M059J (cell line): ENCODE measurements around the gene GEN1. TPM values are rescaled to one million over a fixed set of nuclear protein-coding genes. Genes with fewer than 3 reads are reported as not detected.
A peak's percentile ranks its signal among the peaks of the same experiment; 100 is the strongest.
"Not testable (repeated sequence)": the region's sequence is repeated elsewhere in the genome, so short reads cannot be mapped to it uniquely, and the experiment has no call there.

ENCODE experiments used
- DNase-seq: peaks from one replicate; pipeline ENCODE4 v3.0.0-alpha.2; 2012; ENCODE audit warnings: low read depth
- total RNA-seq: library from RNA; depleted of rRNA; stranded (reverse); fragments of >200 nt; shearing (Covaris generic); gene quantifications from 2 replicates; pipeline ENCODE4 v1.2.3, GENCODE V29; 2014

Gene GEN1
- total RNA-seq, 1 experiment from 2014 or later, result 11.3 TPM

DNA sequence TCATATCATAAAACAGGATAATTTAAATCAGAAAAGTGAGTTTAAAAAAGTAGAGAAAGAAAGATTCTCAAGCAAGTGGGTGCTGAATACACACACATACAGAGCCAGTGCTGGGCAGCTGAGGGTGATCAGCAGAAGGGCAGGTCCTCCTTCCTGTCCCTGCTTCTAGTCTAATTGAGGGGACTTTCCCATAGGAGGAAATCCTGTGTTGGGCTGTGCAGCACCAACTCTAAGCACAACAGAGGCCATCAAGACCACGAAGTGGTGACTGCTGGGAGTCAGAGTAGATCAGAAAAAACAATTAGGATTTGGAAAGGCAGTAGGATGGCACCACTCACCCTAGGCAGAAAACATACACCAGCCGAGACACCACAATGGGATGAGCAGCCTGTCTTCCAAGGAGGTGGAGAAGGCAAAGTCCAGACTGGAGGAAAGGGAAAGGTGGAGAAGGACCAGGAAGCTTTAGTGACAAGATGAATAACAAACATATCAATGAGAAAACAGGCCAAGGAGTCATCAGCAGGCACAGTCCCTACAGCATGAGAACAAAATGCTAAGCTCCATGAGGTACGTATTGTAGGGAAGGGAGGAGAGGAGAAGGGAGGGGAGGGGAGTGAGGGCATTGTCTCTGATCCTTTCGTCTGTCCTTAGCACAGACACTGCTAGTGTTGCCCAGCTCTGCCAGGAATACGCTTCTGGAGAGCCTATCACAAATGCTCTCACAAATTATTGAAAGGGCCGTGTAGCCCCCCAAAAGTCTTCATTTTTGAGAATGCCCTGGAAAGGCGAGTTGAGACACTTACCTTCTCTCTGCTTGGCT is 45.6 kb downstream of the GEN1 start:
- no peak for DNase-seq

DNA sequence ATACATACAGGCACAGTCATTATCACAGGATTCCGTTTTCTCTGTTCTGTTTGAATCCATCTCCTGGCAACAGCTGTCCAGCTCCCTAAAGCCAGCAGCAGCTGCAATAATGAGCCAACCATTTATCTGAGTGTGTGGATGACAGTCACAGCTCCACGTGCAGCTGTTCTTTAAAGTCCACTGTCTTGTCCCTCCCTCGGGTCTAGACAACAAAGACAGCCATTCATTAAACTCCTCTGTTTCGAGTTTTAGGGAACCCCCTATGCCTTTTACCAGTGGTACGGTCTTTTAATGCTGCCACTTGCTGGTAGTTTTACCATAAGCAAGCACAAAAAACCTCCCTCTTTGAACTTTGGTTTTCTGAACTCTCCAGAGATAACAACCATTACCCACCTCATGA is 46.3 kb downstream of the GEN1 start:
- DNase-seq, result no peak

DNA sequence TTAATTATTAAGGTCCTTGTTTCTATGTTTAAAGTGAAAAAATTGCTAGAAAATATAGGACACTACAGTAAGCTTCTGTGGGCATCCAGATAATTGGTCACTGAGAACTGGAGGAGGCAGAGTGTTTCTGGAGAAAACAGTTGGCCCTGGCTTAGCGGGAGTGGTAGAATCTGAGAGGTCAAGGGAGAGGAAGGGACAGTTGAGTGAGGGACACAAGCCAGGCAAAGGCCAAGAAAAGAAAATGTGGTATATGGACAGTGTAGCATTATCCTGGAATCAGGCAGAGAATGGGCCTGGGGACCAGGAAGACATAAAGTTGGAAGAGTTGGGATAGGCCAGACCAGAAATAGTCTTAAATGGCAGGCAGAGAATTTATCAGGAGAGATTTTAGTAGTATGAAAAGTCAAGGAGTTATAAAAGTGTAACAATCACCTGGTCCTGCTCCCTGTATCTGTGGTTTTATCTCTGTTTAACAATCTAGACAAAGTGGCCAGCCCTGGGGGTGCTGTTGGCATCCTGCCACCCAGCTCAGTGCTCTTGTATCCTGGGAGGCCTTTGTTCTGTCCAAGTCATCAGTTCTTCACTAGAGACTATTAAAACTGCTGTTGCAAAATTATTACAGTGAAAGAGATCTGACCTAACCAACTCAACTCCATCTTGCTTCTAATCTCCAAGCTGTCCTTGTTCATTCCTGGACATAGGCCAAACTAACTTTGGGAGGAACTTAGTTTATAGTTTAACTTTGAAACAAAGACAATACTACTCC is 46.9 kb downstream of the GEN1 start:
- DNase-seq, result peak; percentile 76

DNA sequence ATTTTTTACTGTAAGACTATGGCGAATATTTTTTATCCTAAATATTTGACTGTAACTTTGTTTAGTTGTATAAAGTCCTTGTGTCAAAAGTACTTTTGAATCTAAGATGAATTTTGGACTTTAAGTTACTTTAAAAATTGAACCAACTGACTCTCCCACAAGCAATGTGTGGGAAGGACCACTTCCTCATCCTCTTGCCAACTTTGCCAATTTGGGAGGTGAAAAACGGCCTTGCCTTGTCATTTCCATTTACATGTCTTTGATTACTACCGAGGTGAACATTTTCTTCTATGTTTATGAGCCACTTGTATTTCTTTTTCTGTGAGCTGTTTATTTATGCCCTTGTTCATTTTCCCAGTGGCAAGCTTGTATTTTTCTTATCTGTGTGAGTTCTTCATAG is 49.6 kb downstream of the GEN1 start:
- DNase-seq, result no peak

DNA sequence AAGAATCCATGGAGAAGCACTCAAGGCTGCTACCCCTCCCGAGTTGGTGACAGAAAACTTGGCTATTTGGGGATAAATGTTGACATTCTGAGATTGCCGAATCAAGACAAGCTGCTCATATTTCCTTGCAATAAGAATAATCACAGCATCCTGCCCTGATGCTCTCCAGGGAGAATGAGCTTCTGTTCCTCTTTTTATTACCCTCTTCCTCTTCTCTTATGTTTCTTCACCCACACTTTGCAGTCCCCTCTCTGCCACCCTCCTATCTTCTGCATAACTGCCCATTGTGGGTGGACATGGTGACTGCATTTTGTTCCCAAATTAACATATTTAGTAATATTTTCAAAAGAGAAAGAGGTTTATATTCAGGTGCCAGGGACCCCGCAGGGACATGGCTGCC is 50.4 kb downstream of the GEN1 start:
- DNase-seq, result no peak

DNA sequence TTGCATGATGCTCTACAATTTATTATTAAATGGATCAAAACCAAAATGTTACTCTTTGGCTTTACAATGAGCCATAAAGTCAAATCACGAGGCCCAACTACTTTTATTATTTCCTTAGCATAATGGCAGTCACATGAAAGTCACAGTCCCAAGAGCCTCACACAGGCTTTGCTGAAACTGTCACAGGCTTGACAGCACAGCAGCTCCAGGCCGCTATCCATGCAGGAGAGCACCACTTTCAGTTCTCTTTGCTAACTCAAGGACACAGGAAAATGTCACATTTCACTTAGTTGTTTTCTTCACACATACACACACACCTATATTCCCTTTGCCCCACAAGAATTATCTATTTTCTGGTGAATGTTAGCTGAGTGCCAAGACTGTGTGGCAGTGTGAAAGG is 51.2 kb downstream of the GEN1 start:
- no peak for DNase-seq

DNA sequence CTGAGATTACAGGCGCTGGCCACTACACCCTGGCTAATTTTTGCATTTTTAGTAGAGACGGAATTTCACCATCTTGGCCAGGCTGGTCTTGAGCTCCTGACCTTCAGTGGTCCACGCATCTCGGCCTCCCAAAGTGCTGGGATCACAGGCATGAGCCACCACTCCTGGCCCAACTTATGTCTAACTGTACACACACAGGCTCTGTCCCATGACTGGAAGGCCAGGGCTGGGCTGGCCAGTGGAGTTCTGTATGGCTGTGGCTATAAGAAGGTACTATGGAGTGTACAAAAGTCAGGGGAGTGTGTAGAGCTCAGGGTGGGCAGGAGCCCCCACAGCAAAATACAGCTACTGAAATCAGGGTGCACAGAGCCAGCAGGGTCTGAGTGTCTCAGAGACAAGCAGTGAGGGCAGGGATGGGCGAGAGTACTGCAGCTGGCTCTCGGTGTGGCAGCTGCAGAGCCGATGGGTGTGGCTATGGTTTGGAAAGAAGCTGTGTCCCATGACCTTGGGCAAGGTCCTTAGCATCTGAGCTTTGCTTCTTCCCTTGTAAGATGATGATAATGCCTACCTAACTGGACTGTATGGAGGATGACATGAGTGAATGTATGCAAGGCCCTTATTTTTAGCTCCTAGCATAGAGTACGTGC is 51.9 kb downstream of the GEN1 start:
- DNase-seq, result no peak

DNA sequence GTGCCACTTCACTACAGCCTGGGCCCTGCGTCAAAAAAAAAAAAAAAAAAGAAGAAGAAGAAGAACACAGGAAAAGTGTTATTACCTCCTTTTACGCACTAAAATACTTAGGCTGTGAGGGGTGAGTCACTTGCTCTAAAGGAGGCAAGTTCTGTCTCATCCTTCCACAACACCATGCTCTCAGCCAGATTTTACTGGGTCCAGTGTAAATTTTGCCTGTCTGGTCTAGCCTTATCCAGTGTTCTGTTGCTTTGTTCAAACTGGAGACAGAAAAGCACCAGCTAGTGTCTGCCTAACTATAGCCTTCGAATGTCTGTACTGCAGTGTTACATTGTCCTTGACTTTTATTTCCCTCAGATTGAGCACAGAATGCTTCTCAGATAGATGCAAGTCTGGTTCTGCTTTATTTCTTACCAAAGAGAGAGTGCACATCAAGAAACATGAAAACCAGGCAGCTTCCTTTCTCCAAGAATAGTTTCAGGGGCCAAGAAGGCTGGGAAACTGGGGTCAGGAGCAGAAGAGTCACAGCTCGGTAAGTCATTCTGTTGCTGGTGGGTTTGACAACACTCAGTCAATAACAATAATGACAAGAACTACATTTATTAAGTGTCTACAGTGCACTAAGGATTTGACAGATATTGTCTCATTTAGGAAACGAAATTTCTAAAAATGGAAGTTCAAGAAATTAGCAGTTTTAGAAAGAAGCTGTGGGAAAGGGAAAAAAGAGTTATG is 59.2 kb downstream of the GEN1 start:
- peak; percentile 35 for DNase-seq

DNA sequence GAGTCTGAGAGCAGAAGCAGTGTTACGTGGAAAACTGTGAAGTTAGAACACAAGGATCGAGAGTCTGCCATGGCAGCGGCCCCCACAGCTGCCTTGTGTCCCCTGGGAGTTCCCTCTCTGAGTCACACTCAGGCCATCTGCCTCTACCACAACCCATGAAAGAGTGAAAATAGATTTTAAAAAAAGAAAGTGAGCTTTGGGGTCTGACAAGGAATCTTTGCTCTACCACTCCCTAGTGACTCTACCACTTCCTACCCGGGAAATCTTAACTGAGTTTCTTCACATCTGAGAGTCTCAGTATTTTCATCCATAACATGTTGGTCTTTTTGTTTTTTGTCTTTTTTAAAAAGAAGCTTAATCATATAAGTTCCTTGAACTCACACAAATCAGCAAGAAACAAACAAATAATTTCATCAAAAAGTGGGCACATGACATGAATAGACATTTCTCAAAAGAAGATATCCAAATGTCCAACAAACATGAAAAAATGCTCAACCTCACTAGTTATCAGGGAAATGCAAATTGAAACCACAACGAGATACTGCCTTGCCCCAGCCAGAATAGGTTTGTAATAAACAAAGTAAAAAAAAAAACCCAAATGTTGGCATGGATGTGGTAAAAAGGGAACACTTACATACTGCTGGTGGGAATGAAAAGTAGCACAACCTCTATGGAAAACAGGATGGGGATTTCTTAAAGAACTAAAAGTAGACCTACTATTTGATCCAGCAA is 60.0 kb downstream of the GEN1 start:
- DNase-seq, result no peak

DNA sequence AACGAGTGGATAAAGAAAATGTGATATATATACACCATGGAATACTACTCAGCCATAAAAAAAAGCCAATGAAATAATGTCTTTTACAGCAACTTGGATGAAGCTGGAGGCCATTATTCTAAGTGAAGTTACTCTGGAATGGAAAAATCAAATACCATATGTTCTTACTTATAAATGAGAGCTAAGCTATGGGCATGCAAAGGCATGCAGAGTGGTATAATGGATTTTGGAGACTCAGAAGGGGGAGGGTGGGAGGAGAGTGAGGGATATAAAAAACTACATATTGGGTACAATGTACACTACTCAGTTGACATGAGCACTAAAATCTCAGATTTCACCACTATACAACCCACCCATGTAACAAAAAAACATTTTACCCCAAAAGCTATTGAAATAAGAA is 60.7 kb downstream of the GEN1 start:
- no peak for DNase-seq

DNA sequence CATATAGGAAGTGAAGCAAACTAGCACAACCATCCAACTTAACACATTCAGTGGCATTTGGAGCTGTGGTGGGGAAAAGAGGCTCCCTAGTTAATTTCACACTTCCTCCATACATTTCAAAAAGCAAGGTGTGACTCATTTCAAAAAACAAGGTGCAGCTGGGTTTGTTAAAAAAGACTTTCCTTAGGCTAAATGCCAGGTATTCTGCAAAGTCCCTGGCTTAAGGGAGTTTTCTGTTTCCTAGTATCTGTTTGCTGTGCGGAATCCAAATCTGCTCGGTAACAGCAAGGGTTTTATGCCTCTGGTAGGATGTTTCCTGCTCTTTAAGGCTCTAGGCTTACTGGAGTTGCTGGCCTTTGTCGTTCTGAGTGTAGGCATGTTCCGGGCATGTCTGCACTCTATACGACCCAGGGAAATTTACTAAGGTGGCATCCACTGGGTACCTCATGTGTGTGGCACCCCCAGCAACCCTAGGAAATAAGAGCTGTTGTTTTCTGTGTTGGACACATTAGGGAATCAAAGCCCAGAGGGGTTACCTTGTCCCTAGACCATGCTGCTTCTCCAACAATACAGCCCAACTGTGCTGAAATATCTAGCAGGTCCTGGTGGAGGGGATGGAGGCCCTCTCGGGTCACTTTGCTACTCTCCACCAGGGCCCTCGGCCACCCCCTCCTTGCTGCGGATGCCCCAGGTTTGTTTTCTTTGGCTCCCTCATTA is 61.7 kb downstream of the GEN1 start:
- DNase-seq, result no peak

DNA sequence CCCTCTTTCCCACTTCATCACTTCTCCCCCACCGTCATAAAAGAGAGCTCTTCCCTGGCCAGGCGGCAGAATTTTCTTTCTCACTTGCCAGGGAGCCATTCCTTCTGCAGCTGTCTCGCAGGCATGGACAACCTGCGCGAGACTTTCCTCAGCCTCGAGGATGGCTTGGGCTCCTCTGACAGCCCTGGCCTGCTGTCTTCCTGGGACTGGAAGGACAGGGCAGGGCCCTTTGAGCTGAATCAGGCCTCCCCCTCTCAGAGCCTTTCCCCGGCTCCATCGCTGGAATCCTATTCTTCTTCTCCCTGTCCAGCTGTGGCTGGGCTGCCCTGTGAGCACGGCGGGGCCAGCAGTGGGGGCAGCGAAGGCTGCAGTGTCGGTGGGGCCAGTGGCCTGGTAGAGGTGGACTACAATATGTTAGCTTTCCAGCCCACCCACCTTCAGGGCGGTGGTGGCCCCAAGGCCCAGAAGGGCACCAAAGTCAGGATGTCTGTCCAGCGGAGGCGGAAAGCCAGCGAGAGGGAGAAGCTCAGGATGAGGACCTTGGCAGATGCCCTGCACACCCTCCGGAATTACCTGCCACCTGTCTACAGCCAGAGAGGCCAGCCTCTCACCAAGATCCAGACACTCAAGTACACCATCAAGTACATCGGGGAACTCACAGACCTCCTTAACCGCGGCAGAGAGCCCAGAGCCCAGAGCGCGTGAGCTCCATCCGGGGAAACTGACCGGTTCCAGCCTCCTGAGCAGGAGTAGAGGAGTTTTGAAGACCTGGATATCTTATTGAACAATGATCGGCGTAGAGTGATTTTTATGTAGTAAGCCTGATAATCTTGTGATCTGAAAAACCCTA is 62.7 kb downstream of the GEN1 start, which contains the start of gene MSGN1:
MSGN1 (plus strand) TSS at position 65 of the 850 bp plus-strand sequence; CDS start at position 124, 59 bp downstream.
- DNase-seq, result no peak

DNA sequence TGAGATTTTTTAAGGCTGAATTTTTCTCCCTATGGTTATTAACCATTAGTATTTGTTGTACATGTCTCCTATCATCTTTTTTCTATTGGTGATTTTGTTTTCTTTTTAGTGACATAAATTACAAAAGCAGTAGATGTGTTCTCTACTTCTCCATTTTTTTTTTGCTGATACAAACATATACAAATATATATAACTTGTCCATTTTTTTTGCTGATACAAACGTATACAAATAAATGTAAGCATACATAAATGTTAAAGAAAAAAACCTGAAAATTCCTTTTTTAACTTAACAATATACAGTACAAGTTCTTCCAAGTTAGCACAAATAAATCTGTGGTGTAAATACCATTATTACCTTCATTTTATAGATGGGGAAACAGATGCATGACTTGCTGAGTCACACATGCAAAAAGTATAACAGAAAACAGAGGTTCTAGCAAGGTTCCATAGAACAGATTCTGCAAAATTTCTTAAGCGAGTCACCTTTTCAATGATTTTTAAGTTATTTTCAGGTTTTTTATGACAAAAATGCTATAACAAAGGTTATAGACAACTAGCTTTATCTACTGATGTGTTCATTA is 64.4 kb downstream of the GEN1 start:
- no peak for DNase-seq

DNA sequence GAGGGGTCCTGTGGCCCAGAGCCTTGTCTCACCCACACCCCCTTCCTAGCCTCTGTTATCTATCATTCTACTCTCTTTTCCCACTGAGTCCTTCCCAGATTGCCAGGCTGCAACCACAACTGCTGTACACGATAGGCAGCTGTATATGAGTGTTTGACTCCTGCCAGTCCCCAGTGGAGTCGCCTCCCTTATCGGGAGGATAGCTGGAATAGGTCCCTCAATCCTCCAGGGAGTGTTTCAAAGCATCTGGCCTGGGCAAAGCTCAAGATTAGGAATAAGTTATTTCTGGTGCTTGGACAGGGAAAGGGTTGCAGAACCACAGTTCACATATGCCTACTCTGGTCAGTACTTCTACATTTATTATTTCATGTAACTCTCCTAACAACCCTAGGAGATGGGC is 67.1 kb downstream of the GEN1 start:
- no peak for DNase-seq

DNA sequence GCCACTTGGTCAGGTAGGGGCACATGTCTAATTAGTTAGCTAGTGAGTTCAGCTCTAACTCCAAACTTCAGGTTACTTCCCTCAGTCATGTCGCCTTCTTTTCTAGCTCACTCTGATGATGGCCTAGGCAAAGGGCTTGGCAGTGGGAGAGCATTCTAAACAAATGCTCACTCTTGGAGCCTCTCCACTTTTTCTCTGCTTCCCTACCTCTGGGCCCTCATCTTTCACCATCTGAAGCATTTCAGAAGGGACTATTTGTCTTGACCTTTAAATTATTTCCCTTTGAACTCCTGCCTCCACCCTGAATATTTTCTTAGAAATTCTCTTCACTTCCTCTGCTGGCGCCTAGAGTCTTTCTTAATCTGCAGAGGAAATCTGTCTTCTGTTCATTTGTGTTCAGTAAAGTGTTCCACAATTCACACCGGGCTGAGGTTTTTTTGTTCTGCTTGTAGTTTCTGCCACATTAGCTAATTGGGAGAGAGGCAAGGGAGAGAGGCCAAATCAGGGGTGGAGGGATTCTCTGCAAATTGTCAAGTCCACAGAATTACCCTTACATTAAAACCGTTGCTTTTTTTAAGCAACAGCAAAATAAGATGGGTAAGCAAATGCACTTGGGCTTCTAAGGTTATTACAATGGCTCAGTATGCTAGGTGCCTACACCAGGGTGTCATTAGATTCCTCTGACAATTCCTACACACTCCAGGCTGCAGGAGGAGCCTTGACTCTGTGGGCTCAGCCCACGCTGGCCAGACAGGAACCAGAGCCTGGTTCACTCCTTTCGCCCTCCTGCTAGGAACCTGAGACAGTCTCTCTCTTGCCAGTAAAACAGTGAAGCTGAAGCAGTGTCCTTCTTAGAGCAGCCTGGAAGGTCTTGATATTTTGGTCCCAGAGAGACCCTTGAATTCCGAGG is 67.9 kb downstream of the GEN1 start:
- no peak for DNase-seq

DNA sequence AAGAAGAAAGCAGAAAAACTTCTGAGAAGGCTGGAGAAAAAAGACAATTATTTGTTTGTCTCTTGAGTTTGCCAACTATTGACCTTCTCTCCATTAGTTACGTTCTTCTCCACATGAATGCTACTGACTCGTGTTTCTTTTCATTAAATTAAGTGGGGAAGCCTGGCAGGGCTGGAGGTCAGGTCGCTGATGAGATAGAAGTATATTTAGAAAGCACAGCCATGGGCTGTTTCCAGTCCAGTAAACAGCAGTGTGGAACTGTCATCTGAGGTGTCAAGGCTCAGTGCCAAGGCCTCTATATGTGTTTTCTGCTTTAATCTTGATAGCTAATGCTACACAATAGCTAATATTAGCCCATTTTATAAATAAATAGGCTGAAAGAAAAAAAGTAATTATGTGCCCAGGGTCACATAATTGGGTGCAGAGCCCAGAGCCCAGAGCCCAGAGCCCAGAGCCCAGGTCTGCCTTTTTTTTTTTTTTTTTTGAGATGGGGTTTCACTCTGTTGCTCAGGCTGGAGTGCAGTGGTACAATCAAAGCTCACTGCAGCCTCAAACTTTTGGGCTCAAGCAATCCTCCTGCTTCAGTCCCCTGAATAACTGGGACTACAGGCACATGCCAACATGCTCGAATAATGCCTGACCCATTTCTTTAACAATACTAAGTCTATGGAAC is 68.6 kb downstream of the GEN1 start:
- no peak for DNase-seq

DNA sequence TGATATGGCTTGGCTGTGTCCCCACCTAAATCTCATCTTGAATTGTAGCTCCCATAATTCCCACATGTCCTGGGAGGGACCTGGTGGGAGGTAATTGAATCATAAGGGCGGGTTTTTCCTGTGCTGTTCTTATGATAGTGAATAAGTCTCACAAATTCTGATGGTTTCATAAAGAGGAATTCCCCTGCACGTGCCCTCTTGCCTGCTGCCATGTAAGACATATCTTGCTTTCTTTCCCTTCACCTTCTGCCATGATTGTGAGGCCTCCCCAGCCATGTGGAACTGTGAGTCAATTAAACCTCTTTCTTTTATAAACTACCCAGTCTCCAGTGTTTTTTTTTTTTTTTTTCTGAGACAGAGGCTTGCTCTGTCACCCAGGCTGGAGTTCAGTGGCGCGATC is 69.7 kb downstream of the GEN1 start:
- DNase-seq, result not testable (repeated sequence)

DNA sequence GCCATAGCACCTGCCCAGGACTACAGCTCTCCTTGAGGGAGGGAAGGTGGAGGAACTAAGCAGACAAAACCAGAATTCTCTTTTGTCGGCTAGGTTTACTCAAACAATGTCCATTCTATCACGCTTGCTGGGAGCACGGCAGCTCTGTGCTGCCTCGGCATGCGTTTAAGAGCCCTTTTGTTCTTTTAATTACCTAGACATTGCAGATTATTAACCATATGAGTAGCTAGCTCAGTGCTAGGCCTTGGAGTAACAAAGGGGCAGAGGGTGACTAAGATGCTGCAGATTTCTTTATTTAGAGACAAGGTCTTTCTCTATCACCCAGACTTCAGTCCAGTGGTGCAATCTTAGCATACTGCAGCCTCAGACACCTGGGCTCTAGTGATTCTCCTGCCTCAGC is 73.4 kb downstream of the GEN1 start:
- DNase-seq, result no peak
